Bronchial epithelial cell (primary cell): ENCODE results near the gene PCSK2. TPM values are rescaled to one million over a fixed set of nuclear protein-coding genes. Genes with fewer than 3 reads are reported as not detected.

Experiments used
- DNase-seq: peaks from one replicate; pipeline ENCODE4 v3.0.0-alpha.2; 2010; ENCODE audit warnings: low read depth
- FAIRE-seq: peaks from 2 replicates; lab custom pipeline; 2011; peaks lifted over from hg19 to GRCh38; lab: Jason Lieb, UNC
- H3K27me3 ChIP-seq: 2 replicates; pipeline ENCODE4 v1.5.1; 2011; ENCODE audit warnings: low read length; ENCODE audit not compliant: control insufficient read depth, insufficient read depth
- H3K36me3 ChIP-seq: 2 replicates; pipeline ENCODE4 v1.5.1; 2011; ENCODE audit warnings: low read length; ENCODE audit not compliant: control insufficient read depth, insufficient read depth
- H3K4me3 ChIP-seq: 2 replicates; pipeline ENCODE4 v1.5.1; 2011; ENCODE audit warnings: mild to moderate bottlenecking, low read depth, low read length, control low read depth
- CTCF ChIP-seq: IDR thresholded peaks from 2 replicates; pipeline ENCODE4 v1.5.1; 2011; ENCODE audit warnings: mild to moderate bottlenecking, moderate library complexity, low read length, control low read depth, inconsistent platforms; ENCODE audit not compliant: insufficient read depth, severe bottlenecking
- total RNA-seq: library from RNA; depleted of rRNA; stranded (reverse); fragments of >200 nt; gene quantifications from 2 replicates; pipeline ENCODE4 v1.2.1, GENCODE V29; 2014

The PCSK2 gene
- total RNA-seq, 1 donor from 2014 or later, result not detected

GRCh38 chr20:17443131-17443858 is 216.5 kb downstream of the PCSK2 start:
- no peak for TF ChIP-seq CTCF
- DNase-seq, result no peak
- FAIRE-seq, result no peak
- H3K27me3 ChIP-seq, result peaks cover 11% of the 10 kb centered on the region
- H3K4me3 ChIP-seq, result no peak overlapping the region
- H3K36me3 ChIP-seq, result no peaks in the 10 kb centered on the region

GRCh38 chr20:17444091-17444490 is 217.3 kb downstream of the PCSK2 start:
- no peak for TF ChIP-seq CTCF
- Histone ChIP-seq H3K4me3 (no peak overlapping the region), H3K36me3 (no peaks in the 10 kb centered on the region), H3K27me3 (peaks cover 11% of the 10 kb centered on the region)
- FAIRE-seq (no peak), DNase-seq (no peak)

GRCh38 chr20:17445543-17445942 is 218.7 kb downstream of the PCSK2 start:
- FAIRE-seq (no peak), DNase-seq (no peak)
- no peak overlapping the region for H3K4me3 ChIP-seq
- H3K27me3 ChIP-seq, result peaks cover 11% of the 10 kb centered on the region
- TF ChIP-seq CTCF, result no peak
- no peaks in the 10 kb centered on the region for H3K36me3 ChIP-seq

- no peak for FAIRE-seq
Observed at GRCh38 chr20:17446171-17446570, 219.3 kb downstream of the PCSK2 start.

GRCh38 chr20:17448071-17448470 is 221.2 kb downstream of the PCSK2 start:
- H3K36me3 ChIP-seq, result no peaks in the 10 kb centered on the region
- no peak for DNase-seq
- peaks cover 11% of the 10 kb centered on the region for H3K27me3 ChIP-seq

More at GRCh38 chr20:17446171-17446570, 219.3 kb downstream of the PCSK2 start:
- Histone ChIP-seq H3K36me3 (no peaks in the 10 kb centered on the region), H3K27me3 (peaks cover 11% of the 10 kb centered on the region), H3K4me3 (no peak overlapping the region)
- no peak for TF ChIP-seq CTCF
- DNase-seq, result no peak

More at GRCh38 chr20:17448071-17448470, 221.2 kb downstream of the PCSK2 start:
- FAIRE-seq, result no peak
- no peak for TF ChIP-seq CTCF
- no peak overlapping the region for H3K4me3 ChIP-seq
